HG03280 (cell line): Measurements from ENCODE around the gene CCL3.
A peak's percentile ranks its signal among the peaks of the same experiment; 100 is the strongest.
"Not testable (repeated sequence)": the region's sequence is repeated elsewhere in the genome, so short reads cannot be mapped to it uniquely, and the experiment has no call there.

Experiments
- ATAC-seq: cut with Tn5 transposase; IDR thresholded peaks from one replicate; pipeline ENCODE4 v1.9.1; 2021; ENCODE audit warnings: mild to moderate bottlenecking, moderate library complexity; ENCODE audit not compliant: unreplicated experiment

CCL3 gene

GRCh38 chr17:36117505-36118382 lies 27.8 kb upstream of the CCL3 start:
- no peak for ATAC-seq

GRCh38 chr17:36115649-36115977 lies 25.7 kb upstream of the CCL3 start:
- ATAC-seq = not testable (repeated sequence)

- not testable (repeated sequence) for ATAC-seq
Observed at GRCh38 chr17:36114971-36115648, 25.2 kb upstream of the CCL3 start.

- ATAC-seq = not testable (repeated sequence)
Observed at GRCh38 chr17:36113131-36113530, 23.2 kb upstream of the CCL3 start.

GRCh38 chr17:36112572-36112971 lies 22.6 kb upstream of the CCL3 start:
- ATAC-seq = no peak

GRCh38 chr17:36111068-36111490 lies 21.1 kb upstream of the CCL3 start:
- ATAC-seq = no peak

- not testable (repeated sequence) for ATAC-seq
Observed at GRCh38 chr17:36108265-36108664, 18.3 kb upstream of the CCL3 start.

- ATAC-seq = no peak
Observed at GRCh38 chr17:36107660-36108059, 17.7 kb upstream of the CCL3 start.

- ATAC-seq = no peak
Observed at GRCh38 chr17:36106493-36106835, 16.5 kb upstream of the CCL3 start.

- no peak for ATAC-seq
Observed at GRCh38 chr17:36105781-36106492, 16.0 kb upstream of the CCL3 start.

- ATAC-seq = no peak
Observed at GRCh38 chr17:36104701-36105181, 14.8 kb upstream of the CCL3 start.

GRCh38 chr17:36104246-36104645 lies 14.3 kb upstream of the CCL3 start:
- ATAC-seq = not testable (repeated sequence)

- peak; percentile 68 for ATAC-seq
Observed at GRCh38 chr17:36103401-36103975, 13.5 kb upstream of the CCL3 start, which contains the start of gene CCL4. CCL4 (plus strand) TSS chr17:36103827; CDS start chr17:36103906, 79 bp downstream.

- not testable (repeated sequence) for ATAC-seq
Observed at GRCh38 chr17:36099004-36099403, 9.1 kb upstream of the CCL3 start.

GRCh38 chr17:36095992-36096391 lies 6.0 kb upstream of the CCL3 start:
- no peak for ATAC-seq

- ATAC-seq = no peak
Observed at GRCh38 chr17:36094746-36095145, 4.8 kb upstream of the CCL3 start.

- ATAC-seq = no peak
Observed at GRCh38 chr17:36094232-36094631, 4.3 kb upstream of the CCL3 start.

- ATAC-seq = not testable (repeated sequence)
Observed at GRCh38 chr17:36092715-36093114, 2.8 kb upstream of the CCL3 start.

- ATAC-seq = no peak
Observed at GRCh38 chr17:36092230-36092629, 2.3 kb upstream of the CCL3 start.

GRCh38 chr17:36089339-36089865 lies 541 bp downstream of the CCL3 start:
- ATAC-seq = no peak
